Middle frontal gyrus (tissue), 1 donor: ENCODE measurements around the gene TMEM63A.

ENCODE experiments used
- DNase-seq: peaks from one replicate; pipeline ENCODE4 v3.0.0-alpha.2; 2015; ENCODE audit warnings: low spot score; ENCODE audit errors: extremely low spot score

Gene TMEM63A

GRCh38 chr1:225868631-225869330 is 13.4 kb downstream of the TMEM63A start:
- no peak for DNase-seq

DNA sequence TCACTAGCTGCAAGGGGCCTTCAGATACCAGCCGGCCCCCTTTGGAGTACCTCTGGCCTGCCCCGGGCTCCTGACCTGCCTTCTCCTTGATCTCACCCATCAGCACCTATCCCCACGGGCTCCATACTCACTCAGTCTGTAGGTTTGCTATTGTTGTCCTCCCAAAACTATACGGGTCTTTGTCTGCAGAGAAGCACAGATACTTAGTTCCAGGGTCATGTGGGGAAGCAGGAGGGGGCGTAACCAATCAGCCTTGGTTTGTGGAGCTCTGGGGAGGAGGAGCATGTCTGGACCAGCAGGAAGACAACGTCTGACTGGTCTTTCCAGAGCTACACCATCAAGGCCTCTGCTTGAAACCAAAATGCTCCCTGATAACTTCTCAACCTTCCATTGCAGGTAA is 15.2 kb downstream of the TMEM63A start:
- DNase-seq, result no peak

- no peak for DNase-seq
Observed at GRCh38 chr1:225866061-225866837, 15.9 kb downstream of the TMEM63A start.

- no peak for DNase-seq
Observed at GRCh38 chr1:225865514-225865913, 16.7 kb downstream of the TMEM63A start.

DNA sequence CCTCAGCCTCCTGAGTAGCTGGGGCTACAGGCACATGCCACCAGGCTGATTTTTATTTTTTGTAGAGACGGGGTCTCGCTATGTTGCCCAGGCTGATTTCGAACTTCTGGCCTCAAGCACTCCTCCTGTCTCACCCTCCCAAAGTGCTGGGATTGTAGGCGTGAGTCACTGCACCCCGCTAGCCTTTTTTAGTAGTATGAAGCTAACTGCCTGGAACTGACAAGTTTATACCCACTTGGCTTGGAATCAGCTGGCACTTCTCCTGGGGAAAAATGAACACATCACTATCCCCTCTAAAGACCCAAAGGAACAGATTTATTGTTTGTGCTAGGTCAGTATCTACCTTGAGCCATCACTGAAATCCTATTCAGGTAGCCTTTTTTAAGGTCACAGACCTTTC is 19.0 kb downstream of the TMEM63A start:
- no peak for DNase-seq

DNA sequence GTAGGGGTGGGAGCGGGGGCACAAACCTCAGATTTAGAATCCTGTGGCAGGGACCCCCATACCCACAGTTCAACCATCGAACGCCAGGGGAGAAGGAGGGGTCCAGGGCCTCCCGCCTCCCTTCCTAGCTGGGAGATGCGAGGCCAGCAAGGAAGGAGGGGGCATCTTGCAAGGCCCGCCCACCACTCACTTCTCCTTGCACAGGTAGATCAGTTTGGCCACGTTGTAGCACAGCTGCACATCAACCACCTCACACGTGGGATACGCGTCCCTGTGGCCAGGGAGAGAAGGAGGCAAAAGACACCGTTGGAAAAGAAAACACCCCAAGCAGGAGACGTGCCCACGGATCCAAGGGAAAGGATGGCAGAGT is 19.6 kb downstream of the TMEM63A start:
- DNase-seq, result no peak

- no peak for DNase-seq
Observed at GRCh38 chr1:225861834-225862580, 20.2 kb downstream of the TMEM63A start.

- no peak for DNase-seq
Observed at GRCh38 chr1:225860876-225861441, 21.2 kb downstream of the TMEM63A start.

DNA sequence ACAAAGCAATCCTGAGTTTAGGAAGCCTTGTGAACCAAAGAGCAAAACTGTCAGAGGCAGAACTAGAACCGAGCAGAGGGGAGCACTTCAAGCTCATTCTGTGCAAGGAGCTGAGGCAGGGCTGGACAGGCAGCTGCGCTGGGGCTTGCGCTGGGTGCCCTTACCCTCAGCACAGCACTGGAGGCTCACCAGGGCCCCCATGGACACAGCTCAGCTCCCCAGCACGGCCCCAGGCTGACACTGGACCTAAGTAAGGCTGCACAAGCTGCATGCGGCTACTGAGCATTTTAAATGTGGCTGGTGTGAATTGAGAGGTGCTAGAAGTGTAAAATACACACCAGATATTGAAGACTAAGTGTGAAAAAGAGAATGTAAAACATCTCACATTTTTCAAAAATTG is 22.1 kb downstream of the TMEM63A start:
- DNase-seq, result no peak

DNA sequence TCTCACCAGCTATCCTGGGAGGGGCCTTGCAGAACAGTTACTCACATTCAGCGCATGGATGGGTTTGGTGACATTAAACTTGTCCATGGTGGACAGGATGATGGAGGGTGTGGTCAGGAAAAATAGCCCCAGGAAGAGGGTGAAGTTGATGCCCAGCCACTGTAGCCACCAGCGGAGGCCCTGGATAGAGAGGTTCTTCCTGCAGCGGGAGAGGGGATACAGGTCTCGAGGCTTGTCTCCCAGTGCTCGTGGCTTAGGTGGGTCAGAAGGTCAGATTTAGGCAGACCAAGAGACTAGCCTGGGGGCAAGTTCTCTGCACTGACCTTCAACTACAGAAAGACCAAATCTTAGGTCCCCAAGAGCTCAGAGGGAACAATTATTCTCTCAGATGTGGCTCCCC is 23.0 kb downstream of the TMEM63A start:
- no peak for DNase-seq

DNA sequence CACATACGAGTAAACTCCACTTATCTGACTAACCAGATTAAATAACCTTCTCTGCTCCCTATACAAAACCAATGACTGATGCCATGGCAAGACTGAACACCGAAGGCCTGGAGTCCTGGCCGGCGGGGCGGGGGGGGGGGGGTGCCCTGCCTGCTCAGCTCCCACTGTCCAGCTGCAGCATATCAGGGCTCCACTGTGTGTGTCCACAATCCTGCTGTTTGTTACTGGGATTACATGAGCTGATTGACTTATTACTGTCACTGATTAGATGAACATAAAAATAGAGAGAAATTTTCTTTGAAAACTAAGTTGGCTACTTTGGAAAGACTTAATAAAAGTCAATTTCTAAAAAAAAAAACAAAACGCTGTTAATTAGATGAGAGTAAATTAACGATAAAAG is 24.9 kb downstream of the TMEM63A start:
- no peak for DNase-seq

DNA sequence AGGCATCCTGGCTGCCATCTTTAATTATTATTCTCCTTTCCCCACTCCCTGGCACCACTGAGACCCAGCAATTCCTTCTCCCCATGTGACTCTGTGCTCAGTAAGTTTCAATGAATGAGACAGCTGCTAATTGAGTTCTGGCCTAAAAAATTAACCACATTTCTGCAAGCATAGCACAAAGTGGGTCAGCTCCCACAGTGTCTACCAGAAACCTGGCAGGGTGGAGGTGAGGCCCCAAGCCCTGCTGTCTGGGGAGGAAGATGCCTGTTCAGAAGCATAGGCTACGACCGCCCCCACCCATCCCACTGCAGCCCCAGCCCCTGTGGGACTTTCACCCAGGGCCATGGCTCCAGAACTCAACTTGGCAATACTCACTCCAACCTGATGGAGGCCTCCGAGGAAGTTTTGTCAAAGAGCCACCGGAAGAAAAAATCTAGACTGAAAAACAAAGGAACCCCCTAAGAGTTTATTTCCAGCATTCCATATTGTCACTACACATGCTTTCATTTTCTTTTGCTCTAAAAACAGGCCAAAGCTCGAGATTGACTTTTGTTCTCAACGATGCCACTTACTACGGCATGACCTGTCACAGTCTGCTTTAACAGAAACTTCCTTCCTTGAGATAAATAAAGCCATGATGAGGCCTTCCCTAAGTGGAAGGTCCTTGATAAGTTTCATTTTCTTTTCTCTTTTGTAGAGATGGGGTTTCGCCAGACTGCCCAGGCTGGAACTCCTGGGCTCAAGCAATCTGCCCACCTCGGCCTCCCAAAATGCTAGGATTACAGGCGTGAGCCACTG is 26.5 kb downstream of the TMEM63A start:
- DNase-seq, result no peak

DNA sequence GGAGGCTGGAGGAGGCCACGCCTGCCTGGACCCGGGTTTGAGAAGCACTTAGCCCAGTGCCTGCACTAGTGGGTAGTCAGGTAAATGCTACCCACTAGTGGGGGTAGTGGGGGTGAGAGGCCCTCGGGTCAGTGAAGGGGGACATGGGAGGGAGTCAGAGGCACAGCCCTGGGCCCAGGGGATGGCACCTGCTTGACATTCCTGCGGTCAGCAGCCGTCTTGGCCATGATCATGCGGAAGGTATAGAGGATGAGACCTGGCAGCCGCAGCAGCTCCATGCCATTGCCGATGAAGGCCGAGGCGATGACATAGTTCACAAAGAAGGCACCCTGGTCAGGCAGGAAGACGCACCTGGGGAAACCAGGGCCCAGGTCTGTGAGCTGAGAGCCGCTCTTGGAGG is 28.7 kb downstream of the TMEM63A start:
- DNase-seq, result no peak

GRCh38 chr1:225852413-225853124 is 29.6 kb downstream of the TMEM63A start:
- DNase-seq, result no peak

- no peak for DNase-seq
Observed at GRCh38 chr1:225851805-225852204, 30.4 kb downstream of the TMEM63A start.

- no peak for DNase-seq
Observed at GRCh38 chr1:225850370-225850769, 31.8 kb downstream of the TMEM63A start.

DNA sequence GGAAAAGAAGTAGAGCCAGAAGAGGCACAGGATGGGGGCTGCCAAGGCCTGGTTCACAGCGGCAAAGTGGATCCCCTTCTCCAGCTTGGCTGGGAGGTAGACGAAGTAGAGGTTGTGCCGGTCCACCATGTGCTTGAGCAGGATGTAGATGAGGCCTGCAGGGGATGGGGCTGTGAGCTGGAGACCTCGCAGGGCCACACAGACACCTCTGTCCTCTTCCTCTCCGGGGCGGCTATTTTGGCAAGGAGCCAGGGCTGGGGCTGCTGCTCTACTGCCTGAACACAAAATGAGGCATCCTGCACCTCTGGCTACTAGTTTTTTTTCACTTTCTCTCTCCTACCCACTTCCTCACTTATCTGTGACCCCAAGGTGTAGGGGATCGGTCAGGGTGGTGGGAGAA is 32.3 kb downstream of the TMEM63A start:
- no peak for DNase-seq

DNA sequence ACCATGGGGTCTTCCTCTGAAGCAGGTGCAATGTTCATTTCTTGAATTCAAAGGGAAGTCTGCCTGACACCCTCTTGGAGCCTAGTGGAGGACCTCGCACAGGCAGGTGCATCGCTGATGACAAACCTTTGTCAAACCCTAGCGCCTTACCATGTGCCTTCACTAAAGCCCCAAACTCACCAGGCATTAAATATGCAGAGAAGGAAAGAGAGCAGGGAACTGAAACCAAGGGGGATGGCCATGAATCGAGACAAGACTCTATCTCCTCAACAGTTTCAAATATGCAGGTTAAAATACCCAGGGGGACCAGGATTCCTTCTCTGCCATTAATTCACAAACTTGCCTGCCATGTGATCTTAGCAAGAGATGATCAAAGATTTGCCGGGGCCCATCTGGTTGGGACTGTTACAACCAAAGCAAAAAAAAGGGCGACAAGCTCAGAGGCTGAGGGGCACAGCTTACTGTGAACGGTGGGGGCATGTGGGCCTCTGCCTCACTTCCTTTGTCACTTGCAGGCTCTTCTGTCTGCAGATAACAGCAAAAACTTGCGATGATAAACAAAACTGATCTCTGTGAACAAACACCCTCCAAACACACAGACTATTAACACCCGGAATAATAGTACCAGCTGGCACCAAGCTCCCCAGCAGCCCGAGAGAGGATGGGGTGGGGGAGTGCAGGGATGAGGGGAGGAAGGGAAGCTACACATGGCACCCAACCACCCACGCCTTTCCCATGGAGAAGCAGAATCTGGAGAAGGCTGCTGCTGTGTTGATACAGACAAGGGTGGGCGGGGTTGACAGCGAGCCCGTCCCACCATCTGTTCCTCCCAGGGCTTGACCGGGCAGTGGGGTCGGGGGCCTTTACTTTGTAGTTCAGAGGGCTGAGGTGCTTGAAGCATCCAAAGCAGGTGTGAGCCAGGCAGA is 33.9 kb downstream of the TMEM63A start:
- peak; percentile 31 for DNase-seq

GRCh38 chr1:225847610-225848009 is 34.6 kb downstream of the TMEM63A start:
- DNase-seq, result no peak
